GM21447 (cell line): ENCODE data around the gene NKX2-4.

Experiments used
- ATAC-seq: cut with Tn5 transposase; IDR thresholded peaks from one replicate; pipeline ENCODE4 v1.9.1; 2021; ENCODE audit not compliant: unreplicated experiment

NKX2-4 gene

DNA sequence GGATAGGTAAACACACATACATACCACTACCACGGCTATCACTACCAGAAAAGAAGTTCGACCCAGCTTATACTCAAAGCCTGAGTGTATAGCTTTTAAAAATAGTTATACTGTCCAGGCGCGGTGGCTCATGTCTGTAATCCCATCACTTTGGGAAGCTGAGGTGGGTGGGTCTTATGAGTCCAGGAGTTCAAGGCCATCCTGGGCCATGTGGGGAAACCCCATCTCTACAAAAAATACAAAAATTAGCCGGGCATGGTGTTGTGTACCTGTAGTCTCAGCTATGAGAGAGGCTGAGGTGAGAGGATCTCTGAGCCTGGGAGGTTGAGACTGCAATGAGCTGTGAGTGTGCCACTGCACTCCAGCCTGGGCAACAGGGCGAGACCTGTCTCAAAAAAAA lies 32.9 kb downstream of the NKX2-4 start:
- ATAC-seq = no peak

DNA sequence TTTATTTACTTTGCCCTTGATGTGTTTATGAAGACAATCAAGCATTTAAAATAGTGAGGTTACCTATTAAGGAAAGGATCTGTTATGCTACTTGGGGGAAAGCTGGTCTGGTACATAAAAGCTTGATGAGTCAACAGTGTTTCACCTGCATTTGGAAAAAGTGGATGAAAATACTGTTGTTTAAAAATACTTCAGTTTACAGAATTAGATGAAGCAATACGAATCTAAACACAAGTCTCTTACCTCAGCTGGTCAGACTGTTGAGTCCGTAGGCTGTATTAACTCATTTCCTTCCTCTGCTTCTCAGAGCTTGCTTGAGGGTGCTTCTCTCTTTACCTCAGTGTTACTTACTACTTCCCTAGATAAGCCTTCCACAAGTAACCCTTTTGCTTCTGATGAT lies 36.1 kb downstream of the NKX2-4 start:
- no peak for ATAC-seq

DNA sequence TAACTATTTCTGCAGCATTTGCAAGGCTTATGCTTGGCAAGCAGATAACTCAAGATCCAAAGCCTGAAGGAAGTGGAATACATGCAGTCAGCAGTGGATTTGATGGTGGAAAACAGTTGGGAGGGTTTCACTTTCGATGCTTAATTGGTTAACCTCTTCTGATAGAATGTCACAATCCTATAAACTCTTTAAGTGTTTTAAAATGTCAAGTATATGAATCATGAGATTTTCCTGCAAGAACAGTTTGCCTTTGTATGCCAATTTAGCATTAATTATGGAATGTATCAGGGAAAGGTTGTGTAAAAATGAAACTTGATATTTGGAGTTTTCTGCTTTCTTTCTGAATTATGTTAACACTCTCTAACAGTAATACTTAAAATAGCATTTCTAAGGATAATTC lies 36.6 kb downstream of the NKX2-4 start:
- ATAC-seq = no peak

DNA sequence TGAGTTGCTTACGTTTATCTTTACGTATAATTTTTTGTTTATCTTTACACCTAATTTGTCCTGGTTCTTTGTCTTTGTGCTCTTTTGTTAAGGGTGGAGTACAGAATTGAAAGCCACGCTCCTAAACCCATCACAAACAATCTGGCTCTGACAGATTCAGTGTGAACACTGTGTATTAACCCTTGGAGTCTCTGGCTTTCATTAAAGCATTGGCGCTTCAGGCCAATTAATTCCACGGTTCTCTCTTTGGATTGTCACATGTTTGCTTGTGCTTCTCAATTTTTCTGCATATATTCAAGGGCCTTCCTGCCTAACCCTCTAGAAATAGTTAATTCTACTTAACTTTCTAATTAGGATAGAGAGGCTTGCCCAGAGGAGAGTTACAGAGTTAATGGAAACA lies 38.6 kb downstream of the NKX2-4 start:
- ATAC-seq = no peak

GRCh38 chr20:21357844-21358243 lies 39.5 kb downstream of the NKX2-4 start:
- ATAC-seq = no peak

GRCh38 chr20:21356386-21356785 lies 40.9 kb downstream of the NKX2-4 start:
- no peak for ATAC-seq

- no peak for ATAC-seq
Measured at GRCh38 chr20:21355981-21356380, 41.3 kb downstream of the NKX2-4 start.

DNA sequence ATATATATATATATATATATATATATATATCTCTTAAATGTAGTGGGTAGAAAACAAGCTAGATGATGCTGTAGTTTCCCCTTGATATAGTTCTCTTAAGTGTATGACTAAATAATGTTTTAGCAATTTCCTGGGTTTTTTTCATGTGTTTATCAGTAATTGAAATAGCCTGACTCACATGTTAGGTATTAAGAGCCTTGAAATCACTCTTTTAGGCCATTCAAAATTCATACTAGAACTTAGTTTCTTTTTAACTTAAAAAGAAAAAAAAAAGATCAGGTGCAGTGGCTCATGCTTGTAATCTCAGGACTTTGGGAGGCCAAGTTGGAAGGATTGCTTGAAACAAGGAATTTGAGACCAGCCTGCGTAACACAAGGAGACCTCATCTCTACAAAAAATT lies 44.1 kb downstream of the NKX2-4 start:
- ATAC-seq = no peak

- ATAC-seq = no peak
Measured at GRCh38 chr20:21352703-21353102, 44.6 kb downstream of the NKX2-4 start.
